HG02884 (cell line): ENCODE results near the gene GKN2.
"Not testable (repeated sequence)": the region's sequence is repeated elsewhere in the genome, so short reads cannot be mapped to it uniquely, and the experiment has no call there.

Source experiments
- ATAC-seq: cut with Tn5 transposase; IDR thresholded peaks from one replicate; pipeline ENCODE4 v1.9.1; 2021; ENCODE audit warnings: mild to moderate bottlenecking, moderate library complexity; ENCODE audit not compliant: unreplicated experiment

GKN2 gene

GRCh38 chr2:68961380-68961779, 8.7 kb upstream of the GKN2 start:
- ATAC-seq = no peak

GRCh38 chr2:68959001-68959400, 6.3 kb upstream of the GKN2 start:
- ATAC-seq = no peak

GRCh38 chr2:68955432-68955831, 2.7 kb upstream of the GKN2 start:
- ATAC-seq = not testable (repeated sequence)

GRCh38 chr2:68951899-68952298, 794 bp downstream of the GKN2 start:
- no peak for ATAC-seq

- no peak for ATAC-seq
Measured at GRCh38 chr2:68948710-68949109, 4.0 kb downstream of the GKN2 start.

GRCh38 chr2:68946117-68946516, 6.6 kb downstream of the GKN2 start:
- no peak for ATAC-seq

- no peak for ATAC-seq
Measured at GRCh38 chr2:68943581-68944568, 8.8 kb downstream of the GKN2 start.

GRCh38 chr2:68942827-68943226, 9.9 kb downstream of the GKN2 start:
- no peak for ATAC-seq

- no peak for ATAC-seq
Measured at GRCh38 chr2:68940369-68940768, 12.3 kb downstream of the GKN2 start.

- ATAC-seq = no peak
Measured at GRCh38 chr2:68939962-68940361, 12.7 kb downstream of the GKN2 start.

GRCh38 chr2:68938938-68939337, 13.8 kb downstream of the GKN2 start:
- no peak for ATAC-seq

- ATAC-seq = no peak
Measured at GRCh38 chr2:68937346-68938055, 15.2 kb downstream of the GKN2 start.

GRCh38 chr2:68936889-68937288, 15.8 kb downstream of the GKN2 start:
- no peak for ATAC-seq

- ATAC-seq = no peak
Measured at GRCh38 chr2:68936427-68936826, 16.3 kb downstream of the GKN2 start.

GRCh38 chr2:68935471-68935870, 17.2 kb downstream of the GKN2 start:
- no peak for ATAC-seq

- no peak for ATAC-seq
Measured at GRCh38 chr2:68934021-68934420, 18.7 kb downstream of the GKN2 start.

GRCh38 chr2:68932402-68932801, 20.3 kb downstream of the GKN2 start:
- ATAC-seq = no peak

- ATAC-seq = no peak
Measured at GRCh38 chr2:68931799-68932198, 20.9 kb downstream of the GKN2 start.

- no peak for ATAC-seq
Measured at GRCh38 chr2:68931149-68931711, 21.5 kb downstream of the GKN2 start.

- no peak for ATAC-seq
Measured at GRCh38 chr2:68926796-68927195, 25.9 kb downstream of the GKN2 start.

GRCh38 chr2:68925295-68925896, 27.3 kb downstream of the GKN2 start:
- no peak for ATAC-seq
